GM18907 (cell line): ENCODE results near the gene VANGL1.
A peak's percentile ranks its signal among the peaks of the same experiment; 100 is the strongest.

Experiments
- ATAC-seq: cut with Tn5 transposase; IDR thresholded peaks from one replicate; pipeline ENCODE4 v1.9.1; 2021; ENCODE audit warnings: mild to moderate bottlenecking, moderate library complexity; ENCODE audit not compliant: unreplicated experiment

The VANGL1 gene

DNA sequence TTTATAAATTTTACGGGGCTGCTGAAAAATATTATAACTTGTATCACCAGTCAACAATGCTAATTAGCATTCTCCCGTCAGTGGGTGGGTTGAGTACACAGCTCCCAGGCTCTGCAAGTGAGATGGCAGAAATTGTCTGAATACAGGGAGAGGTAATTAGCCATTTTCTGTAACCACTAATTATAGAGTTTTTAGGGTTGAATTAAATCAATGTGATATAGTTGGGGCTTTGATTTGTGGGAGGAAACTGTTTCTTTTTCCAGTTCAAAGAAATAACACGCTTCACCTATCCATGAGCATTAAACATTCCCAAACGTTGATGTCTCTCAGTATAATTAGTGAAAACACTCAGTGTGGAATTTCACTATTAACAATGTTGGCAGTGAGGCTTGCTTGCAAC is 1.5 kb downstream of the VANGL1 start:
- ATAC-seq: no peak

DNA sequence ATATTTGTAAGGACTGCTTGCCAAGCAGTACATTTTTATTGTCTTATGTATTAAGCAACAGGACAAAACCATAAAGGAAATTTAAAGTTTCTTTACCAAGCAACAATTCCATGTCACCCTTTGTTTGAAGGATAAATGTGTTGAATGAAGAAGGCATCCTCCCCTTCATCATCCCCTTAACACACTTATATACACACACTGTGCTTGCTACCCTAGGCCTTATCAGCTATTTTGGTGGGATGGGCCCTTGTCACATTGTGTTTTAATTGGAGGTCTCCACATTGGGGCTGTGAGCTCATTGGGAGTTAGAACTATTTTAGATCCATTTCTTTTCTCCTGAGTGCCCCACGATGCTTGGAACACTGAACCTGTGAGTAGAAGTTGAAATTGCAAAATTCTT is 1.9 kb downstream of the VANGL1 start:
- ATAC-seq: no peak

DNA sequence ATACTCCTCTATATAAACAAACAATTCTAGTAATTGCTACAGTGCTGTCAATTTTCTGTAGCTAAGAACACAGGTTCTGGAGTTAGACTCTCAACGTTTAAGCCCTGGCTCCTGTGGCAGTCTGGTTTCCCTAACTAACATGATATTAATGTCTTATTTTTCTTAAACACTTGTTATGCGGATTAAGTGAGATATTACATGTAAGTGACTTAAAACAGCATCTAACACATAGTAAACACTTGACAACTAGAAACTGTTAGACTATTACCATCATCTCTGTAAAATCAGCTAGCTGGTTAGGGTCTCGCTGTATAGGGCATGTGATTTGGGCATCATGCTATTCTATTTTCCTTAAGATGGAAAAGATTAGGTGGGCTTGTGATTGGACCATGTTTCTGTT is 2.3 kb downstream of the VANGL1 start:
- ATAC-seq: no peak

DNA sequence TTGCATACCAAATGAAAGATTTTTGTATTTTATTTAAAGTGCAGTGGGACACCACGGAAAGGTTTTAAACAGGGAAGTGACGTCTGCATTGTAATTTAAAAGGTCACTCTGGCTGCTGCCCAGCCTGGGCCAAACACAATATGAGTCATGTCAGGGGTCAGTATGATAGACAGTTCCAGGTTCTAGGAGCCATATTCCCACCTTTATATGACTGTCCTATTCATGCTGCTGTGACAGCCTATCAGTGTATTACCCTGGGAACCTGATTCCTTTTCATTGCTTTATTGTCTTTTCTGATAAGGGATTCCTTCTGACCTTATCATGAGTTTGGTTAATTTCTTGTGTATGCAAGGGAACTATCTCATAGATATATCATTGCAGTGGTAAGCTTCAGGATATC is 5.3 kb downstream of the VANGL1 start:
- ATAC-seq: no peak

DNA sequence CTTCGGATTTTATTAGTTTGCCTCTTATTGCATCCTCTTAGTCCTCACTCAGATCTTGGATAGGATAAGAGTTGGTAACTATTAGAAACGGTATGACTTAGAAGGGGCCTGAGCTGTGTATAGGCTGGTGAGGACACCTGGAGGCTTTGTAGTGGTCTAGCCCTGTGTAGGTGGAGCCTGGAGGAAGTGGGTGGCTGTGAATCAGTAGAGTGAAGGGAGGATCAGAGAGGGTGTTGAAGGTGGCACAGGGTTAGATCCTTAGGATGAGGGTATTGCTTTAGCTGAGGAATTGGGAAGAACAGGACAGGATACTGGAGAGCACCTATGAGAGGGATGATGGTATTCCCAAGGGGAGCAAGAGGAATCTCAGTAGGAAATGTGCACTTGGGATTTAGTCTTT is 5.7 kb downstream of the VANGL1 start:
- ATAC-seq: no peak

DNA sequence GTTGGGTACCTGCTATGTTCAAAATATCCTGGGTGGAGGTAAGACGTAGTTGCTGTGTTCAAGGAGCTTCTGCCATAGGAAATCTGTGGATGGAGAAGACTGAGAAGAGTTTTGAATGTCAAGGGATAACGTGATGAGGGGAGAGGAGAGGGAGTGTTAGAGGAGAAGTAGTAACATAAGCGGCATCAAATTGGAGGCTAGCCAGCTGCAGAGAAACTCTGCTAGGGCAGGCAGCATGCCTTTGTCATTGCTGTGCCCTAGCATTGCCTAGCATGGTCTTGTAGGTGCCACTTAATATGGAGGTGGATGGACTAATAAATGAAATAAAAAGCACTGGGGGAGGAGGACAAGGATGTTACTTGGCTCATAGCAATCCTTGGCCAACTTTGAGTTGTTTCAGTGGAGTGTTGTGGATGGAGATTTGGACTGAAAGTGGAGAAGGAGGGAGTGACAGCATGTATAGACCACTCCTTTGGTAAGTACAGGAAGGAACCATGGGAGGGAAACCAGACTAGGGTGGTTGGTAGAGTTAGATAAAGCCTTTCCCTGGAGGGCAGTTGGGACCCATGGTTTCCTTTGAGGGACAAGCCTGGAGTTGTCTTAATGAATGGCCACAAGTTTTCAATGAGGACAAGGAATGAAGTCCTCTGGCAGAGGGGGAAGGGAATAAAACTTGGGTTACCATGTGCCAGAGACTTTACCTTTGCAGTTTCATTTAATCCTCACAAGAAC is 6.3 kb downstream of the VANGL1 start:
- ATAC-seq: no peak

DNA sequence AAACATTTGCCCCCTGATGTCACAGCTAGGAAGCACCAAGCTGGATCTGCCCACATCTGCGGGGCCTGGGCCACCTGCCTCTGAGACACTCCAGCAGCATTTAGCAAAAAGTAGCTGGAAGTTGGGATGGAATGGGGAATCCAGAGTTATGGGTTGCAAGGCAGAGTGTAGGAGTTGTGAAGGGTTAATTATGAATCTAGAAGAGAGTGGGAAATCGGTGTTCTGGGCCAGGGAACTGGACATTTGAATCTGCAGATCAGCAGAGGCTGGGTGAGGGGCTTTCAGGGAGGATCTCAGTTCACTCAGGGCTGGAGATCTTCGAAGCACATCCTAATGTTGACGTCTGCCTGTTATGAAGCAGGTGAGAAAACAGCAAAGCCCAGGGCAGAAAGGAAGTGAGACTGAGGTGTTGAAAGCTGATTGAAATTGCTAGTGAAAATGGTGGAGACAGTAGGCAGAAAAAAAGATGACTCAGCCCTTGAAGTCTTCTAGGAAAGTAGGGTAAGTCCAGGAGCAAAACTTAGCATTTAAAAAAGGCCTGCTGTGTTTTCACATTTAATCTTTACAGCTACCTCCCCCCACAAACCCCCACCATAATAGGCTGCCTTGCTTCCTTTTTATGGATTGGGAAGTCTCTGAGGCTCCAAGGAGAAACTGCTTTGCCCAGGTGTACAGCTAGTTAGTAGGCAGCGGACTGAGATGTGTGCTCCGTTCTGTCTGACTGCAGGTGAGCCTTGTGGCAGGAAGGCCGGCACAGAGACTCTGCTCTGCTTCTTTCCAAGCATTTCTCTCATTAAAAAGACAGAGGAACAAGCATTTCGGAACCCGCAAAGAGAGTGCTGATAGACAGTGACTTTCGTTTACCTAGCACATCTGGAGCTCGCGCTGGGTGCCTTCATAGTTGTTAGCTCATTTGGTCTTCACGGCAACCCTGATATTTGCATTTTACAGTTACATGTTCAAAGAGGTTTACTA is 7.2 kb downstream of the VANGL1 start:
- ATAC-seq: peak; percentile 86

DNA sequence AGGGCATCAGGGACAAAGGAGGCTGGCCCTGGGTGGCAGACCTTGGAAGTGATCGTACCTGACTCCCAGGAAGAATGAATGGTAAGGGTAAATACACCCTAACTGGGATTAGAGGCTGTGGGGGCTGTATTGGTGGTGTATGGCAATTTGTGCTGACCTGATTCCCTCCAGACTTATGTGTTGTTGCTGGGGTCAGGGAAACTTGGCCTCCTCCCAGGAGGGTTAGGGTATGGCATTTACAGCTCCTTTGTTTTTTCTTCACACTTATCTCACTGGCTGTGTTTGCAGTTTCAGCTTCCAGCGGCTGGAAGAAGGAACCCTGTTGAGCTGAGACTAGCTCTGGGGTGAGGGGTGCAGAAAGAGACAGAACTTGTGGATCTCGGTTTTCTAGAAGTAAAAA is 8.2 kb downstream of the VANGL1 start:
- ATAC-seq: no peak

DNA sequence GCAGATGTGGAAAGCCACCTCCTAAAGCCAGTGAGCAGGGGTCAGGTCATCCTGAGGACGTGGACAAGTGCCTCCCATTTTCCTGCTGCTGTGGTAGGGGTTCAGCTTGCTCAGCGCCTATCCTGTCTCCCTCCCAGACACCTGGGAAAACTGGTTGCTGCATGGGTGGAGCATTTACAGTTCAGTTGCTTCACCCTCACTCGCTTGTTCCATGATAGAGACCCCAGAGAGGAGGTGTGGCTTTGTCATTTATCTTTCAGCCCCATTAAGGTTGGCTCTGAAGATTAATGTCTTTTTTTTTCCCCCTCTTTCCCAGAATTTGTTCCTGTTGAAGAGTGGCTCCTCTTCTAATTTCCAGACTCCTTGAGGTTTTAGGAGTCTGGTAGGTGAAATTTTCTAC is 9.2 kb downstream of the VANGL1 start:
- no peak for ATAC-seq

DNA sequence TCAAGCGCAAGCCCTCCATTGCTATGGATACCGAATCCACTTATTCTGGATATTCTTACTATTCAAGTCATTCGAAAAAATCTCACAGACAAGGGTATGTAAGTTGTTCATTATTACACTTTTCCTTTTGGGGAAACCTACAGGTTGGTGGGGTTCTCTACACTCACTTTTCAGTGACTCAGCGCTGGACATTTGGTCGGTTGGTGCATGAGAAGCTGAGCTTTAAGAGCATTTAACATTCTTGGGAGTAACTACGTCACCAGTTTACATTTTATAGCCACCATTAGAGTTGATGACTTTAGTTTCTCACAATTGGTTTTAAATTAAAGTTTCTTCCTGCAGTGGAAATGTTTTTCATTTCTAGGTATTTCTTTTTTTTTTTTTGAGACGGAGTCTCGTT is 9.6 kb downstream of the VANGL1 start:
- ATAC-seq: no peak

DNA sequence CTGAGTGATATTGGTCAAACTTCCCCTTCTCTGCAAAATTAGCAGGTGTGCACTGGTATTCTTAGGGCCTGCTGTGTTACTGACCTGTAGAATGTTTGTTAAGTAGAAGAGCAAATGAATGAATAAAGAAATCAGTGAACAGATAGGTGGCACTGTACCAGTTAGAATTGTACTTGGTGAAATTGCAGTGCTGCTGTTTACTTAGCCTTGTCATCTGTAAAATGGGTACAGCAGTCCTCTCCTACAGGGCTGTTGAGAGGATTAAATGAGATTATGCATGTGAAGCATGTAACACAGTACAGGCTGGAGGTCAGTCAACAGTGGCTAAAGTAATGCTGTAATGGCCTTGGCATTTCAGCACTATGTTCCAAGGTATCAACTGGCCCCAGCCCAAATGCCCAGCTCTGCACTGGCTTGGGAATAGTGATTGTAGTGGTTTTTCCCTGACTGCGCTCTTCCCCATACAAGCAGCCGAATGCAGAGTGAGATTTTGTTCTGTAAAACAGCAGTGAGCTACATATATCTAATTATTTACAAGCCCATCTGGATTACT is 10.5 kb downstream of the VANGL1 start:
- ATAC-seq: no peak

DNA sequence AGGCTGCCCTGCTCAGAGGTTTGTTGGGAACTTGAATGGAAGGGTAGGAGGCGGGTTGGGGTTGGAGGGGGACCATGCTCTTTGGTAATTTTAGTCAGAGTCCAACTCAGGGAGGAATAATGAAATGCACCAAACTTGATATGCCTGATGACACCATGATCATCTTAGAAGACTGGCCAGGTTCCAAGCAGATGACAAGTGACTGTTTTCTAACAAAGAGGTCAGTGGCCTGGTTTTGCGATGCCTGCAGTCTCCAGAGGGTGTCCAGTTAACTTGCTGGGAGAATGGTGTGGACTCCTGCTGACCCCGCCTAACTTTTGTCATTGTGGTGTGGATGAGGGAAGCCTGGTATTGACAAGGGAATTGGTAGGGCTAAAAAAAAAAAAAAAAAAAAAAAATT is 12.4 kb downstream of the VANGL1 start:
- no peak for ATAC-seq

DNA sequence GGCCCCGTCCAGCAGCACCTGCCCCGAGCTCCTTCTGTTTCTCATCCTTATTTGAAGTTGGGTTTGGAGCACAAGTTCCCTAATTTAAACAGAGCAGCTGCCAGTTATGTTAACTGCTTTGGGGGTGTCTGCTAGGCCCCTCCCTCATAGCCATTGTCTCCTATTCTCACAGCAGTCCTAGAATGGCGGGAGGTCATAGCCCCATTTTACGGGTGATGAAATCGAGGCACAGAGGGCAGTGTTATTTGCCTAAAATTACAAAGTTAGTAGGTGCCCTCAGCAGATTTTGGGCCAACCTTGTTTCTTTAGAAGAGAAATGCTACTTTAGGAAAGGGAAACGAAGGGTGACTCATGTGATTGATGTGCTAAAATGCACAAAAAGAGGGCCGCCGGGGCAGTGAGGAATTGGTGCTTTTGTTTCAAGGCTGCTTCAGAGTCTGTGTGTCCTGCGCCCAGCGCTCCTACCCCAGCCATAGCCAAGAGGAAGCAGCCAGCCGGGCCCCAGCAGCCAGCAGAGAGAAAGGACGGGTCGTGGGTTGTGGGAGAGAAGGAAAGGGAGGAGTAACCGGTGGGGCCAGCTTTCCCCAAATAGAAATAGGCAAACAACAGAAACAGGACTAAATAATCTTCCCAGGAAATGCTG is 13.0 kb downstream of the VANGL1 start:
- no peak for ATAC-seq

DNA sequence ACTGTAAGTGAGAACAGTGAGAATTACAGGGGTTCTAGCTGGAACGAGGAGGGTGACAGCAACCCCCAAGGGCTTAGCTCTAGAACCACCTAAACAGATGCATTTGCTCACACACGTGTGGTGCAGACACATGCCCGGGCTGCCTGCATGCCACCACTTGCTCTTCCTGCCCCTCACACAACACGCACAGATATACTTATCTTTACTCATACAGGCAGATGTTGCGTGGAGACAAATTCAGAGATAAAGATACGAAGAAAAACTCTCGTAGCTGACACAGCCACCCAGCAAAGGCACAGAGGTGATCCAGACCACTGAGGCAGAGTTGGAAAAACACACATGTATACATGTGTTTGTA is 13.5 kb downstream of the VANGL1 start:
- ATAC-seq: no peak

DNA sequence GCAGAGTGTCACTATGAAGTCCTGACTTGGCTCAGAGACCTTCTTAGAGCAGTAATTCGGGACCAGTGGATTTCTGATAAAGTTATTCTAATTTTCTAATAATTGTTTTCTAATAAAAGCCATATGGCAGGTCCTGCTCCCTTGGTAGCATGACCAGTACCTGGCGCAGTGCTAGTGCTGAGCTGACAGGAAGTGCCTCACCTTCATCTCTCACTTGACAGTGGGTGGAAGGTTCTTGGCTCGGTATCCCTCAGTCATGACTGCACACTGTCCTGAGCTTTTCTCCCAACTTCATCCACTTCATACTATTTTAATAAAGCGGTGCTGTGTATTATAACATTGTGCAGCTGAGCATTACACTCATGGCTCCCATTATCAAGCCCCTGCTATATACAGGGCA is 14.1 kb downstream of the VANGL1 start:
- ATAC-seq: no peak

DNA sequence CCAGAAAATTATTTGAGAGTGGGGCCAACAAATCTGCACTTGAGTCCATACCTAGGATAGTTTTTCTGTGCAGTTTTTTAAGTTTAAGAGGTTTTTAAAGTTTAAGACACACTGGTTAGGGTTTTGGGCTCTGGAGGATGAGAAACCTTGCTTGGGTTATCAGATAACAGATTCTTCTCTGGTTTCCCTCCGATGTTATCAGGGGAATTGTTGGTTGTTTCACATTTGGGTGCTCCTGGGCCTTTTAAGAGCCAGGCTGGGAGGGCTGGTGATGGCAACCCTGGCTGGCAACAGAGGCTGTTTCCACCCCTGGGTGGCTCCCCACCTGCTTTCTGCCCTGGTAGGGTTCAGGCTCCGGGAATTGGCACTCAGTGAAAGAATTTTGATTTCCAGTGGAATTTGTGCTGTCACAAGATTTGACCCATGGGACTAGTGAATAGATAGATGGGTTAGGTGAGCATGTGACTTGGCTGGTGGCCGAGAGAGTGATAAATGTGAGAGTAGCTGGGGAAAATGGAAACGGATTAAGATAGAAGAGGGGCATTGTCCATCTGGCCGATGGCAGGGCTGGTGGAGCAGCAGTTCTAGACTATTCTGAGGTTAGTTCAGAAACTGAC is 14.8 kb downstream of the VANGL1 start:
- ATAC-seq: no peak

DNA sequence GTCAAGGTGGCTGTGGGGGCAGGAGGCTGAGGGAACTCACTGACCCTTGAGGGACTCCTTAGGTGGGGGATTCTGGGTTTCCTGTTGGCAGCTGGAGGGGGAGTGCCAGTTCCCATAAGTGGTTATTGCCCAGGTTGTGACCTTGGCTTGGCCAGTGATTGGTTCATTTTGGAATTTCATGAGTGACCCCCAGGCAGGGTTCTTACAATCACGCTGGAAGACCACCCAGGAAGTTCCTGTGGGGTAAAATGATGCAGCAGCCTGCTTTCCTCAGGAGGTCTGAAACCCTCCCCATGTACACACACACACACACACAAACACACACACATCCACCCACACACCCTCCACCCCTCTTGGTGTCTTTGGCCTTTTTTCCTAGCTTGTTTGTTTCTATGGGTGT is 16.9 kb downstream of the VANGL1 start:
- no peak for ATAC-seq

DNA sequence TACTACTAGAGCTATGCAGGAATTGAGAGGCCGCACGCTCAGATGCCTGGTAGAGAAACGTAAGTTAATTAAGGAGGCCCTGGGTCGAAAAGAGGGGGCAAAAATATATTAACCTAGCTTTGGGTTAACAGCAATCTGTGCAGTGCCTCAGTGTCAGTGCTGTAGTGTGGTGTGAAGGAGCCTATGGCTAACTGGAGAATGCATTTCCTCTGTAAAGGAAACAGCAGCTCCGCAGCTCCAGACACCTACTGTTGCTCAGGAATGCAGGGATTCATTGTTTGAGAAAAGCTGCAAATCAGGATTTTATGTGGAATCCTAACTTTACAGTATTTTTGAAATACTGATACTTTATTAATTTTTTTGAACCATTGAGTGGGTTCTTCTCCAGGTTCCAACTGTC is 18.4 kb downstream of the VANGL1 start:
- ATAC-seq: no peak

DNA sequence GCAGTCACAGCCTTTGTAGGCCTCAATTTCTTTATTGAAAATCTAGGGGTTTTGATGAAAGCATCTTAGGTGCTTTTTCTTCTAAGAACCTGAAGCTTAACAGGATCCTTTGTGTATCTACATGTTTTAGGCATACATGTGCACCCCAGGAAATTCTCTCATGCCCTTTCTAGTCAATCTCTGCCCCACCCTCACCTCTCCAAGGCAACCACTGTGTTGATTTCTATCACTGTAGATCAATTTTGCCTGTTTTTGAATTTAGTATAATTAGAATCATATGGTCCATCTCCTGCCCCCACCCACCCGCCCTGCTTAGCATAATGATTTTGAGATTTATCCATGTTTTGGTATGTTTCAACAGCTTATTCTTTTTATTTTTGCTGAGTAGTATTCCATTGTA is 19.4 kb downstream of the VANGL1 start:
- no peak for ATAC-seq

DNA sequence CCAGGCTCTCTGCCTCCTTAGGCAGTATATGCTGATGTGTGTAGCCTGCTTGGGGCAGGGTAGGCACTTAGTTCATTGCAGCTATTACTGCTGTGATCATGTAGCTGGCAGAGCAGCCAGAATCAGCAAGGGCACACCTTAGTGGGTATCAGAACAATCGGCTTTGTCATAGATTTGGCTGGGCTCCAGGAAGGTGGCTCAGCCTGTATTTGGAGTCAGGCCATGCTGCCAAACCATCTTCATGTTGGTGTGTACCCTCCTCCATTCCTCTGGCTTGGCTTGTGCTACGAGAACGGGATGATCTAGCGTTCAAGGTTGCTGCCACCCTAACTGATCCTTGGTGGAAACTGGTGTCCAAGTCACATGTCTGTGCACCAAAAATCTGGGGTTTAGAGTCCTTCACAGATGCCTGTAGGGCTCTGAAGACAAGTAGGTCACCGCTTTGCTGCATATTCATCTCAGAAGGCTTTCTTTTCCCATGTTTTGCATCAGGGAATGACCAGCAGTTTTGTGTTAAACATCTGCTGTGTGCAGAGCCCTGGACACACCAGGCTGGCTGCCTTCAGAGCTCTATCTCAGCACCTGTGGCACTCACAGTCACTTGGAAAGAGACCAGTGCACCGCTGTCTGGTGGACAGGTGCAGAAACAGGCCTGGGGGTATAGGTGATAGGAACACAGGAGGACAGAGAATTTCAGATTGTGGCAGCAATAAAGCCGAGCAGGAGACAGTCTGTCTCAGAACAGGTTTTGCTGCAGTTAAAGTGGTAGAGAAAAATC is 23.7 kb downstream of the VANGL1 start:
- no peak for ATAC-seq
